Caco-2 (cell line): Measurements from ENCODE around the gene JAG1. TPM values are rescaled to one million over a fixed set of nuclear protein-coding genes. Genes with fewer than 3 reads are reported as not detected.

Experiments used
- BruUV-seq: library from RNA; stranded (reverse); fragments of 400-500 nt; replicated peaks from 2 replicates; lab custom pipeline; 2021; lab: Mats Ljungman, UMichigan
- CTCF ChIA-PET: fragments of 300-600 bp; sonication (Branson Sonifier 250); formaldehyde crosslinking; loops from one replicate; lab custom pipeline; 2022; ENCODE audit warnings: antibody characterized with exemption; lab: Charles Lee
- POLR2A ChIA-PET: fragments of 300-600 bp; sonication (Branson Sonifier 250); formaldehyde crosslinking; loops from one replicate; lab custom pipeline; 2022; ENCODE audit warnings: antibody characterized with exemption; lab: Charles Lee
- DNase-seq, 2 experiments: peaks; one replicate each; pipeline versions ENCODE4 v3.0.0 to v3.0.0-alpha.2; 2020 to 2022
- H3K27me3 ChIP-seq: replicated peaks from 2 replicates; pipeline ENCODE4 v1.6.0; 2011; ENCODE audit warnings: low read length; ENCODE audit not compliant: control insufficient read depth, insufficient read depth
- H3K36me3 ChIP-seq: 2 replicates; pipeline ENCODE4 v1.5.1; 2011; ENCODE audit warnings: low read length; ENCODE audit not compliant: control insufficient read depth, insufficient read depth
- H3K4me1 ChIP-seq: fragments of 250-450 bp; sonication (Bioruptor Pico); 2 replicates; pipeline ENCODE4 v1.5.1; 2020; ENCODE audit warnings: mild to moderate bottlenecking
- H3K4me3 ChIP-seq: 2 replicates; pipeline ENCODE4 v1.5.1; 2011; ENCODE audit warnings: low read depth, mild to moderate bottlenecking, control low read depth, low read length
- H3K9me3 ChIP-seq: fragments of 250-450 bp; sonication (Bioruptor Pico); 2 replicates; pipeline ENCODE4 v1.5.1; 2020; ENCODE audit warnings: mild to moderate bottlenecking, moderate library complexity
- H3K27ac Mint-ChIP-seq: one replicate; pipeline ENCODE4 v1.8.0; 2022; ENCODE audit warnings: mixed read lengths; ENCODE audit not compliant: unreplicated experiment
- H3K27me3 Mint-ChIP-seq: one replicate; pipeline ENCODE4 v1.8.0; 2022; ENCODE audit warnings: mixed read lengths; ENCODE audit not compliant: insufficient read depth, unreplicated experiment
- H3K36me3 Mint-ChIP-seq: one replicate; pipeline ENCODE4 v1.8.0; 2022; ENCODE audit warnings: mild to moderate bottlenecking, mixed read lengths; ENCODE audit not compliant: insufficient read depth, unreplicated experiment
- H3K4me1 Mint-ChIP-seq: one replicate; pipeline ENCODE4 v1.8.0; 2022; ENCODE audit warnings: low read depth, mixed read lengths; ENCODE audit not compliant: unreplicated experiment
- H3K4me3 Mint-ChIP-seq: one replicate; pipeline ENCODE4 v1.8.0; 2022; ENCODE audit warnings: mild to moderate bottlenecking, moderate library complexity, mixed read lengths; ENCODE audit not compliant: unreplicated experiment
- H3K9me3 Mint-ChIP-seq: one replicate; pipeline ENCODE4 v1.8.0; 2022; ENCODE audit warnings: mixed read lengths; ENCODE audit not compliant: unreplicated experiment
- intact Hi-C: fragments of 100-400 bp; cut with micrococcal nuclease; formaldehyde crosslinking; loops from one replicate; pipeline ENCODE4 v1.10.0; 2022; ENCODE audit not compliant: unreplicated experiment
- total RNA-seq: library from RNA; stranded (reverse); gene quantifications from 2 replicates; pipeline ENCODE4 v1.2.3, GENCODE V29; 2022
- TF ChIP-seq, protein P1 (sequence below), 2 experiments: fragments of 200-600 bp in 1 of 2; IDR thresholded peaks; 1 replicate in 1 of 2; 2 replicates in 1 of 2; pipeline versions ENCODE4 v1.5.1 to v1.8.0; 2011 to 2022; ENCODE audit warnings: antibody characterized with exemption in 1 of 2, control low read depth in 1 of 2, inconsistent platforms in 1 of 2, low read depth in 1 of 2, low read length in 1 of 2, mild to moderate bottlenecking in 1 of 2, moderate library complexity in 1 of 2; ENCODE audit not compliant: insufficient read depth in 1 of 2, severe bottlenecking in 1 of 2, unreplicated experiment in 1 of 2

Gene JAG1
- total RNA-seq, 1 experiment from 2014 or later = 69.8 TPM

DNA sequence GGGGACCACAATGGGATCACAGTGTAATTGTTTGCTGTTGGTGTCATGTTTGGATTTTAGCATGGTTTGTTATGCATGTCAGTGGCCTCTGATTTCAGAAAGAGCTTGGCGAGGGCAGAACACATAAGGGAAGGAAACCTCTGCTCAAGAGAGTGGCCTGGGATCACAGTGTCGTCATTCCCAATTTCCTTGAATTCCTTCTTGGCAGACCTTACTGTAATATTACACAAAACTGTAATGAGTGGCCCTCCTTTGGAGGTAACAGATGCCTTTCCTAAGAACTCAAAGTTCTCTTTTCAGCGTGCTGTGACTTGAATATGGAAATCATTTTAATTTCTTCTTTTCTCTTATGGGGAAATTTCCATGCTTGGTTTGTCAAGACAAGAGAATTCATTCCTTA is 46.9 kb downstream of the JAG1 start:
- H3K4me1 Mint-ChIP-seq = no peaks in the 10 kb centered on the region
- no peak overlapping the region for H3K4me3 Mint-ChIP-seq
- H3K36me3 ChIP-seq = no peaks in the 10 kb centered on the region
- no peak overlapping the region for H3K4me3 ChIP-seq
- intact Hi-C loops = no loop called here
- H3K36me3 Mint-ChIP-seq = no peaks in the 10 kb centered on the region
- no peaks in the 10 kb centered on the region for H3K4me1 ChIP-seq
- ChIA-PET POLR2A (no interaction called here), CTCF (no interaction called here)
- no TSS peak for BruUV-seq
- DNase-seq = no peak
- no peaks in the 10 kb centered on the region for H3K27me3 Mint-ChIP-seq
- no peaks in the 10 kb centered on the region for H3K27me3 ChIP-seq
- H3K9me3 ChIP-seq = no peaks in the 10 kb centered on the region
- H3K9me3 Mint-ChIP-seq = no peaks in the 10 kb centered on the region
- no peak overlapping the region for H3K27ac Mint-ChIP-seq
- TF ChIP-seq, protein P1, sequence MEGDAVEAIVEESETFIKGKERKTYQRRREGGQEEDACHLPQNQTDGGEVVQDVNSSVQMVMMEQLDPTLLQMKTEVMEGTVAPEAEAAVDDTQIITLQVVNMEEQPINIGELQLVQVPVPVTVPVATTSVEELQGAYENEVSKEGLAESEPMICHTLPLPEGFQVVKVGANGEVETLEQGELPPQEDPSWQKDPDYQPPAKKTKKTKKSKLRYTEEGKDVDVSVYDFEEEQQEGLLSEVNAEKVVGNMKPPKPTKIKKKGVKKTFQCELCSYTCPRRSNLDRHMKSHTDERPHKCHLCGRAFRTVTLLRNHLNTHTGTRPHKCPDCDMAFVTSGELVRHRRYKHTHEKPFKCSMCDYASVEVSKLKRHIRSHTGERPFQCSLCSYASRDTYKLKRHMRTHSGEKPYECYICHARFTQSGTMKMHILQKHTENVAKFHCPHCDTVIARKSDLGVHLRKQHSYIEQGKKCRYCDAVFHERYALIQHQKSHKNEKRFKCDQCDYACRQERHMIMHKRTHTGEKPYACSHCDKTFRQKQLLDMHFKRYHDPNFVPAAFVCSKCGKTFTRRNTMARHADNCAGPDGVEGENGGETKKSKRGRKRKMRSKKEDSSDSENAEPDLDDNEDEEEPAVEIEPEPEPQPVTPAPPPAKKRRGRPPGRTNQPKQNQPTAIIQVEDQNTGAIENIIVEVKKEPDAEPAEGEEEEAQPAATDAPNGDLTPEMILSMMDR (IDR thresholded peaks at IDR 0.05; ENCODE audit: insufficient read depth in 1 of 2, low read depth in 1 of 2, low read length in 1 of 2, severe bottlenecking in 1 of 2, unreplicated experiment in 1 of 2) = no peak

DNA sequence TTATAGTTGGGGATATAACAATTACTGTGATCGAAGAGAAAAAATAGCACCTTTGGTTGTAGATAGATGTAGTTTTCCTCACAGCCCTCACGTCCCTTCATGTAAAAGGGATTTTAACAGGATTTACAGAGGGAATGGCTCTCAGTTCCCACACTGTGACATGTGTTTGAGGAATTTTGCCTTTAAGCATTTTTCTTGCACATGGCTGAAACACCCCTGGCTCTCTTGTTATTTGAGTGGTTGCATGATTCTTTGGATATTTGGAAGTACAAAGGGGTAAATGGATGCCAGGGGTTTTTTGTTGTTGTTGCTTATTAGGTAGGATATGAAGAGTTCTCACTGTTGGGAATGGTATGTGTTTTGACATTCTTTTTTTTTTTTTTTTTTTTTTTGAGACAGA is 48.2 kb downstream of the JAG1 start:
- no peaks in the 10 kb centered on the region for H3K27me3 Mint-ChIP-seq
- Histone ChIP-seq H3K36me3 (no peaks in the 10 kb centered on the region), H3K27me3 (no peaks in the 10 kb centered on the region), H3K9me3 (no peaks in the 10 kb centered on the region), H3K4me1 (no peaks in the 10 kb centered on the region), H3K4me3 (no peak overlapping the region)
- no peak for DNase-seq
- H3K9me3 Mint-ChIP-seq = no peaks in the 10 kb centered on the region
- ChIA-PET CTCF (no interaction called here), POLR2A (no interaction called here)
- no peaks in the 10 kb centered on the region for H3K4me1 Mint-ChIP-seq
- H3K27ac Mint-ChIP-seq = no peak overlapping the region
- no TSS peak for BruUV-seq
- H3K4me3 Mint-ChIP-seq = no peak overlapping the region
- intact Hi-C loops = no loop called here
- TF ChIP-seq, protein P1 (IDR thresholded peaks at IDR 0.05; ENCODE audit: insufficient read depth in 1 of 2, low read depth in 1 of 2, low read length in 1 of 2, severe bottlenecking in 1 of 2, unreplicated experiment in 1 of 2) = no peak
- no peaks in the 10 kb centered on the region for H3K36me3 Mint-ChIP-seq

DNA sequence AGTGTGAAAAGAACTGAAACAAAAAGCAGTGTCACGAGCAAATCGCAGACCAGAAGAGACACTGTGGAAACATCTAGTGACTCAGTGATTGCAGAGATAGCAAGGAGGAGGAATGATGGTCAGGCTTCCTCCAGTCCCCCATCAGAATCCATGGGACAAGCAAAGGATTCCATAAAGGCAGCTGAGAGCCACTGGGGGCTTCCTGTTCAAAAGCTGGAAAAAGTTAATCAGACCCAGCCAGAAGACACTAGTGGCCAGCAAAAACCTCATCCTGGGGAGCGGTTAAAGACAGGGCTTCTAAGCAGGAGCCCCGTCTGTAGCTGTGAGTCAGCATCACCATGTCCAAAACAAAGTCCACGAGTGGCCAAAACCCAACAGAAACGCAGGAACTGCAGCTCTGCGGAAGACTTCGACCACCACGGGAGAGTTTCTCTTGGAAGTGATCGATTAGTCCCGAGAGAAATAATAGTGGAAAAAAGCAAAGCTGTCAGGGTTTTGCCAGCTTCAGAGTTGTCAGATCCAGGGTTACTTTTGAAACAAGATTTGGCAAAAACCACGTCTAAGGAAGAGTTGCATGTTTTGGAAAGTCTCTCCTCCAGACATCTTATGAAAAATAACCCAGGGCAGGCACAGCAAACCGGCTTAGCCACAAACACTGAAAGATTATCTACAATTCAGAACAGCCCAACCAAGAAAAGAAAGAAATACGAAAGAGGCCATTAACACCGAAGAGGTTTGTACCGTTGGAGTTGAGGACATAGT is 51.0 kb downstream of the JAG1 start:
- TF ChIP-seq, protein P1 (IDR thresholded peaks at IDR 0.05; ENCODE audit: insufficient read depth in 1 of 2, low read depth in 1 of 2, low read length in 1 of 2, severe bottlenecking in 1 of 2, unreplicated experiment in 1 of 2) = no peak
- CTCF ChIA-PET = no interaction called here
- DNase-seq = no peak
- intact Hi-C loops = no loop called here
- no peaks in the 10 kb centered on the region for H3K27me3 ChIP-seq
- Mint-ChIP-seq H3K27me3 (no peaks in the 10 kb centered on the region), H3K36me3 (no peaks in the 10 kb centered on the region), H3K27ac (no peak overlapping the region), H3K4me3 (no peak overlapping the region), H3K9me3 (no peaks in the 10 kb centered on the region), H3K4me1 (no peaks in the 10 kb centered on the region)
- H3K4me3 ChIP-seq = no peak overlapping the region
- H3K36me3 ChIP-seq = no peaks in the 10 kb centered on the region
- H3K4me1 ChIP-seq = no peaks in the 10 kb centered on the region
- POLR2A ChIA-PET = no interaction called here
- no TSS peak for BruUV-seq
- H3K9me3 ChIP-seq = no peaks in the 10 kb centered on the region
